Cardiac muscle cell (in vitro differentiated cells and primary cell): ENCODE measurements around the gene IGFN1. TPM values are rescaled to one million over a fixed set of nuclear protein-coding genes. Genes with fewer than 3 reads are reported as not detected.
"Not testable (repeated sequence)": the region's sequence is repeated elsewhere in the genome, so short reads cannot be mapped to it uniquely, and the experiment has no call there.

Experiments used
- DNase-seq, 2 donors: peaks; one replicate each; pipeline versions ENCODE4 v3.0.0 to v3.0.0-alpha.2; 2010 to 2017; ENCODE audit warnings: low read depth in 1 of 2, low spot score in 1 of 2
- H3K27ac ChIP-seq: fragments of 200-600 bp; sonication (generic); 2 replicates; pipeline ENCODE4 v1.5.1; 2016
- H3K27me3 ChIP-seq: fragments of 200-600 bp; sonication (generic); 2 replicates; pipeline ENCODE4 v1.6.0; 2016; ENCODE audit warnings: control low read depth
- H3K36me3 ChIP-seq: fragments of 200-600 bp; sonication (generic); 2 replicates; pipeline ENCODE4 v1.5.1; 2016; ENCODE audit warnings: control low read depth
- H3K4me1 ChIP-seq: fragments of 200-600 bp; sonication (generic); 2 replicates; pipeline ENCODE4 v1.8.1; 2017; ENCODE audit warnings: low read depth, mild to moderate bottlenecking, mixed run types
- H3K4me3 ChIP-seq: fragments of 200-600 bp; sonication (generic); 2 replicates; pipeline ENCODE4 v1.5.1; 2016; ENCODE audit warnings: mild to moderate bottlenecking
- H3K9me3 ChIP-seq: fragments of 200-600 bp; sonication (generic); 2 replicates; pipeline ENCODE4 v1.5.1; 2017; ENCODE audit warnings: low read depth, mild to moderate bottlenecking, control low read depth
- CTCF ChIP-seq: IDR thresholded peaks from 2 replicates; pipeline ENCODE4 v1.5.1; 2012; ENCODE audit warnings: low read depth, mild to moderate bottlenecking, low read length
- polyA plus RNA-seq: library from polyadenylated mRNA; unstranded; fragments of >200 nt; fragmentation: Nextera tagmentation; extraction: Ambion mirVana; gene quantifications from 2 replicates; pipeline ENCODE4 v1.2.1, GENCODE V29; 2016
- total RNA-seq: library from RNA; depleted of rRNA; stranded (reverse); fragments of >200 nt; gene quantifications from 2 replicates; pipeline ENCODE4 v1.2.3, GENCODE V29; 2016

The IGFN1 gene
- total and polyA plus RNA-seq, 2 experiments from 2014 or later: not detected

DNA sequence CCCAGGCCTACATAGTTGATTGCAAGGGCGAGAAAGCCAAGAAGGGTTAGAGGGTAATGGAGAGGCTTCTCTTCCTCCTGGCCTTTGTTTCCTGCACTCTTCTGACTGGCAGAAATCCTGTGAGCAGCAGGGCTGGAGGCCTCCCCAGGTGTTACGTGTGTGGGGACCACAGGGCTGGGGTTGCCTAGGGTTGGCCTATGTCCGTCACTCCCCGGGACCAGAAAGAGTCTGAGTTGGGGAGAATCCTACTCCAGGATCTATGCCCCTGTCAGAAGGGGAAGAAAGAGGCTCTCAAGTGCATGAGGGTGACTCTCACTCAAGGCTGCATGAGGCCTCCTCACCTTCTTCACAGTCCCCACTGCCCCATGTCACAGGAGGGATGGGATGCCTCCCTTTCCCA, 38.5 kb downstream of the IGFN1 start:
- no peak for DNase-seq
- Histone ChIP-seq H3K4me1 (no peaks in the 10 kb centered on the region), H3K36me3 (no peaks in the 10 kb centered on the region), H3K27me3 (no peaks in the 10 kb centered on the region), H3K4me3 (no peak overlapping the region), H3K27ac (no peak overlapping the region), H3K9me3 (no peaks in the 10 kb centered on the region)
- TF ChIP-seq CTCF: no peak

GRCh38 chr1:201229771-201230635, 39.4 kb downstream of the IGFN1 start:
- no peak overlapping the region for H3K27ac ChIP-seq
- H3K9me3 ChIP-seq: no peaks in the 10 kb centered on the region
- H3K36me3 ChIP-seq: no peaks in the 10 kb centered on the region
- TF ChIP-seq CTCF: no peak
- H3K27me3 ChIP-seq: no peaks in the 10 kb centered on the region
- peak in 1 of 2 donors; percentile 33 for DNase-seq
- no peaks in the 10 kb centered on the region for H3K4me1 ChIP-seq
- no peak overlapping the region for H3K4me3 ChIP-seq

GRCh38 chr1:201230676-201231075, 40.1 kb downstream of the IGFN1 start:
- H3K9me3 ChIP-seq: no peaks in the 10 kb centered on the region
- H3K27me3 ChIP-seq: no peaks in the 10 kb centered on the region
- H3K36me3 ChIP-seq: no peaks in the 10 kb centered on the region
- DNase-seq: no peak
- no peak overlapping the region for H3K4me3 ChIP-seq
- no peaks in the 10 kb centered on the region for H3K4me1 ChIP-seq
- H3K27ac ChIP-seq: no peak overlapping the region
- TF ChIP-seq CTCF: no peak

- H3K27ac ChIP-seq, H3K27me3 ChIP-seq, DNase-seq: not testable (repeated sequence)
These were observed 49.0 kb downstream of the IGFN1 start for GRCh38 chr1:201239646-201240045.

GRCh38 chr1:201240171-201240570, 49.5 kb downstream of the IGFN1 start:
- no peaks in the 10 kb centered on the region for H3K27me3 ChIP-seq
- H3K4me3 ChIP-seq: no peak overlapping the region
- DNase-seq: no peak
- no peaks in the 10 kb centered on the region for H3K4me1 ChIP-seq
- no peaks in the 10 kb centered on the region for H3K9me3 ChIP-seq
- no peak overlapping the region for H3K27ac ChIP-seq
- no peaks in the 10 kb centered on the region for H3K36me3 ChIP-seq
- no peak for TF ChIP-seq CTCF

More at GRCh38 chr1:201239646-201240045, 49.0 kb downstream of the IGFN1 start:
- H3K9me3 ChIP-seq, H3K36me3 ChIP-seq, H3K4me3 ChIP-seq, H3K4me1 ChIP-seq: not testable (repeated sequence)

DNA sequence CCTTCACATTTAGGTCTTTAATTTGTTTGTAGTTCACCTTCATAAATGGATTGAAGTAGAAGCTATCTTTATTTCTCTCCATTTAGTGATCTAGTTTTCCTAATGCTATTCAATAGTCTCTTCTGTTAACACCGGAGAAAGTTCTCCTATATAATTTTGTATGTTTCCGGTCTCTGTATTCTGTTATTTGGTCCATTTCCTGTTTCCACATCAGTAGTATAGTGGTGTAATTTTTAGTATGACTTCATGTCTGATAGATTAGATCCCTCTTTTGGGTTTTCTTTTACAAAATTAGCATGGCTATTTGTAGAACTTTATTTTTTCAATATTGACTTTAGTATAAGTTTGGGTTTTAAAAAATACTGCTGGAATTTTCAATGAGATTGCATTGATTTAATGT, 51.1 kb downstream of the IGFN1 start:
- H3K4me3 ChIP-seq: no peak overlapping the region
- H3K36me3 ChIP-seq: no peaks in the 10 kb centered on the region
- H3K27me3 ChIP-seq: peaks cover 6% of the 10 kb centered on the region
- DNase-seq: no peak
- no peaks in the 10 kb centered on the region for H3K4me1 ChIP-seq
- H3K9me3 ChIP-seq: no peaks in the 10 kb centered on the region
- no peak overlapping the region for H3K27ac ChIP-seq
- no peak for TF ChIP-seq CTCF
